ENCODE measurements around the gene ZC3H15.

DNA sequence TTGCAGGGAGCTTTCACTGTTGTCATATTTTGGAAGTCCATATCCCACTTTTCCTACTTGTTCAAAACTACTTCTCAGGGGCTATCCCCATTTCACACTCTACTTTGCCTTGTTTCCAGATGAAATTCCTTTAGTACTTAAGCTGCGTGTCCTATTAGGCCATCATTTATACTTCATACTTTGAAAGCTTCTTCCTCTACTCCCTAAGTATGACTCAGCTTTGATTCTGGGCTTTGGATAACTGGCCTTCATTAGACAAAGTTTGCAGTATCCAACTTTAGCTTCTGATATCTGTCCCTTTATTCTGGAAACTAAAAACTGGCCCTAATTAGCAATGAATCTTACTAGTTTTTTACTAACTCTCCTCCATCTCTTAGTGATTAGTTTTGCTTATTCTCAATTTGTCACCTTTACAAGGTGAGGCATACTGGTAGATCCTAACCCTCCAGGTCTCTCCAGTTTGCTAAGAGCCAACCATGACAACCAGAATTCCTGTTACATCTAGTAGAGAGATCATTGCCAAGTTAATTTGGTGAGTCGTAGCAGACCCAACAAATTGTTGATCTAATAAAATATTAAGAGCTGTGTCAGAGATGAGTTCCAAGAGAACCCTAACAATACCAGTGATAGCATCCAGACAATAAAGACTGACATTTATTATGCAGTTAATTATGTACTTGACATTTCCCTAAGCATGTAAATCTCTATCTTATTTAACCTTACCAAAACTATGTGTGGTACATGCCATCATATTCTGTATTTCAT, 72.6 kb downstream of the ZC3H15 start:
- TF ChIP-seq, protein P1, sequence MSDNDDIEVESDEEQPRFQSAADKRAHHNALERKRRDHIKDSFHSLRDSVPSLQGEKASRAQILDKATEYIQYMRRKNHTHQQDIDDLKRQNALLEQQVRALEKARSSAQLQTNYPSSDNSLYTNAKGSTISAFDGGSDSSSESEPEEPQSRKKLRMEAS (IDR thresholded peaks at IDR 0.05), result no peak
- TF ChIP-seq, protein P2, sequence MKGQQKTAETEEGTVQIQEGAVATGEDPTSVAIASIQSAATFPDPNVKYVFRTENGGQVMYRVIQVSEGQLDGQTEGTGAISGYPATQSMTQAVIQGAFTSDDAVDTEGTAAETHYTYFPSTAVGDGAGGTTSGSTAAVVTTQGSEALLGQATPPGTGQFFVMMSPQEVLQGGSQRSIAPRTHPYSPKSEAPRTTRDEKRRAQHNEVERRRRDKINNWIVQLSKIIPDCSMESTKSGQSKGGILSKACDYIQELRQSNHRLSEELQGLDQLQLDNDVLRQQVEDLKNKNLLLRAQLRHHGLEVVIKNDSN (IDR thresholded peaks at IDR 0.05), result no peak
- TF ChIP-seq EP300 (IDR thresholded peaks at IDR 0.05; ENCODE audit: borderline replicate concordance), result no peak
- no peak for TF ChIP-seq RAD21 (IDR thresholded peaks at IDR 0.05; ENCODE audit: low read depth)
- no peak for TF ChIP-seq NFIC (IDR thresholded peaks at IDR 0.05)
- no peak for TF ChIP-seq TCF12 (IDR thresholded peaks at IDR 0.05; ENCODE audit: low read depth)
- TF ChIP-seq EGR1 (IDR thresholded peaks at IDR 0.05), result no peak
- TF ChIP-seq TEAD4 (IDR thresholded peaks at IDR 0.05), result no peak
- TF ChIP-seq, protein P3, sequence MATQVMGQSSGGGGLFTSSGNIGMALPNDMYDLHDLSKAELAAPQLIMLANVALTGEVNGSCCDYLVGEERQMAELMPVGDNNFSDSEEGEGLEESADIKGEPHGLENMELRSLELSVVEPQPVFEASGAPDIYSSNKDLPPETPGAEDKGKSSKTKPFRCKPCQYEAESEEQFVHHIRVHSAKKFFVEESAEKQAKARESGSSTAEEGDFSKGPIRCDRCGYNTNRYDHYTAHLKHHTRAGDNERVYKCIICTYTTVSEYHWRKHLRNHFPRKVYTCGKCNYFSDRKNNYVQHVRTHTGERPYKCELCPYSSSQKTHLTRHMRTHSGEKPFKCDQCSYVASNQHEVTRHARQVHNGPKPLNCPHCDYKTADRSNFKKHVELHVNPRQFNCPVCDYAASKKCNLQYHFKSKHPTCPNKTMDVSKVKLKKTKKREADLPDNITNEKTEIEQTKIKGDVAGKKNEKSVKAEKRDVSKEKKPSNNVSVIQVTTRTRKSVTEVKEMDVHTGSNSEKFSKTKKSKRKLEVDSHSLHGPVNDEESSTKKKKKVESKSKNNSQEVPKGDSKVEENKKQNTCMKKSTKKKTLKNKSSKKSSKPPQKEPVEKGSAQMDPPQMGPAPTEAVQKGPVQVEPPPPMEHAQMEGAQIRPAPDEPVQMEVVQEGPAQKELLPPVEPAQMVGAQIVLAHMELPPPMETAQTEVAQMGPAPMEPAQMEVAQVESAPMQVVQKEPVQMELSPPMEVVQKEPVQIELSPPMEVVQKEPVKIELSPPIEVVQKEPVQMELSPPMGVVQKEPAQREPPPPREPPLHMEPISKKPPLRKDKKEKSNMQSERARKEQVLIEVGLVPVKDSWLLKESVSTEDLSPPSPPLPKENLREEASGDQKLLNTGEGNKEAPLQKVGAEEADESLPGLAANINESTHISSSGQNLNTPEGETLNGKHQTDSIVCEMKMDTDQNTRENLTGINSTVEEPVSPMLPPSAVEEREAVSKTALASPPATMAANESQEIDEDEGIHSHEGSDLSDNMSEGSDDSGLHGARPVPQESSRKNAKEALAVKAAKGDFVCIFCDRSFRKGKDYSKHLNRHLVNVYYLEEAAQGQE (IDR thresholded peaks at IDR 0.05; ENCODE audit: low read depth), result no peak
- TF ChIP-seq TAF1 (IDR thresholded peaks at IDR 0.05; ENCODE audit: low read depth), result no peak
- no peak for TF ChIP-seq ZBTB7A (IDR thresholded peaks at IDR 0.05; ENCODE audit: low read depth)

Data from Ishikawa (cell line).